WTC11 (cell line): Measurements from ENCODE around the gene ITPR1.

Experiments used
- AFF4 ChIP-seq: sonication (generic); formaldehyde crosslinking; IDR thresholded peaks from 2 replicates; pipeline ENCODE4 v1.8.1; 2023; ENCODE audit warnings: mild to moderate bottlenecking, missing genetic modification reagents, borderline replicate concordance
- CTCF ChIP-seq: fragments of 200-600 bp; IDR thresholded peaks from 2 replicates; pipeline ENCODE4 v1.8.0; 2022; ENCODE audit warnings: antibody characterized with exemption
- FOXK1 ChIP-seq: sonication (generic); formaldehyde crosslinking; IDR thresholded peaks from 2 replicates; pipeline ENCODE4 v1.8.0; 2022; ENCODE audit warnings: mild to moderate bottlenecking, moderate library complexity, missing genetic modification reagents
- ZNF121 ChIP-seq: sonication (generic); formaldehyde crosslinking; IDR thresholded peaks from 2 replicates; pipeline ENCODE4 v1.8.0; 2023; ENCODE audit warnings: missing genetic modification reagents
- ZNF232 ChIP-seq: sonication (generic); formaldehyde crosslinking; IDR thresholded peaks from 2 replicates; pipeline ENCODE4 v1.8.0; 2022; ENCODE audit warnings: mild to moderate bottlenecking, missing genetic modification reagents
- TF ChIP-seq, protein P1 (sequence below): sonication (generic); formaldehyde crosslinking; conservative IDR thresholded peaks from 2 replicates; pipeline ENCODE4 v1.8.1; 2023; ENCODE audit warnings: mild to moderate bottlenecking, low read depth, missing genetic modification reagents, moderate library complexity
- TF ChIP-seq, protein P2 (sequence below): sonication (generic); formaldehyde crosslinking; IDR thresholded peaks from 2 replicates; pipeline ENCODE4 v1.8.1; 2023; ENCODE audit warnings: mild to moderate bottlenecking, missing genetic modification reagents, moderate library complexity

DNA sequence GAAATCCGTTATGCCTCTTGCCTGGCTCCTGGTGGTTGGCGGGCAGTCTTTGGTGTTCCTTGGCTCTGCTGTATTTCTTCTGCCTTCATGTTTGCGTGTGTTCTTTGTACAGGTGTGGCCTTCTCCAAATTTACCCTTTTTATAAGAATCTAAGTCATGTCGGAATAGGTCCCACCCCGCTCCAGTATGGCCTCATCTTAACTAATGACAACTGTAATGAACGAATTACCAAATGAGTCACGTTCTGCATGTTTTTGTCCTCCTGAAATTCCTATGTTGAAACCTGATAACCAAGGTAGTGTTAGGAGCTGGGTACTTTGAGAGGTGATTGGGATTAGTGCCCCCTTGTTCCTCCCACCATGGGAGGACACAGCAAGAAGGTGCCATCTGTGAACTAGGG, 71.1 kb downstream of the ITPR1 start:
- TF ChIP-seq, protein P1, sequence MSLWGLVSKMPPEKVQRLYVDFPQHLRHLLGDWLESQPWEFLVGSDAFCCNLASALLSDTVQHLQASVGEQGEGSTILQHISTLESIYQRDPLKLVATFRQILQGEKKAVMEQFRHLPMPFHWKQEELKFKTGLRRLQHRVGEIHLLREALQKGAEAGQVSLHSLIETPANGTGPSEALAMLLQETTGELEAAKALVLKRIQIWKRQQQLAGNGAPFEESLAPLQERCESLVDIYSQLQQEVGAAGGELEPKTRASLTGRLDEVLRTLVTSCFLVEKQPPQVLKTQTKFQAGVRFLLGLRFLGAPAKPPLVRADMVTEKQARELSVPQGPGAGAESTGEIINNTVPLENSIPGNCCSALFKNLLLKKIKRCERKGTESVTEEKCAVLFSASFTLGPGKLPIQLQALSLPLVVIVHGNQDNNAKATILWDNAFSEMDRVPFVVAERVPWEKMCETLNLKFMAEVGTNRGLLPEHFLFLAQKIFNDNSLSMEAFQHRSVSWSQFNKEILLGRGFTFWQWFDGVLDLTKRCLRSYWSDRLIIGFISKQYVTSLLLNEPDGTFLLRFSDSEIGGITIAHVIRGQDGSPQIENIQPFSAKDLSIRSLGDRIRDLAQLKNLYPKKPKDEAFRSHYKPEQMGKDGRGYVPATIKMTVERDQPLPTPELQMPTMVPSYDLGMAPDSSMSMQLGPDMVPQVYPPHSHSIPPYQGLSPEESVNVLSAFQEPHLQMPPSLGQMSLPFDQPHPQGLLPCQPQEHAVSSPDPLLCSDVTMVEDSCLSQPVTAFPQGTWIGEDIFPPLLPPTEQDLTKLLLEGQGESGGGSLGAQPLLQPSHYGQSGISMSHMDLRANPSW (CRISPR knock-in tag): no peak
- TF ChIP-seq CTCF (no peak), FOXK1 (CRISPR knock-in tag) (no peak), AFF4 (CRISPR knock-in tag) (no peak), ZNF121 (CRISPR knock-in tag) (no peak), ZNF232 (CRISPR knock-in tag) (no peak)
- TF ChIP-seq, protein P2, sequence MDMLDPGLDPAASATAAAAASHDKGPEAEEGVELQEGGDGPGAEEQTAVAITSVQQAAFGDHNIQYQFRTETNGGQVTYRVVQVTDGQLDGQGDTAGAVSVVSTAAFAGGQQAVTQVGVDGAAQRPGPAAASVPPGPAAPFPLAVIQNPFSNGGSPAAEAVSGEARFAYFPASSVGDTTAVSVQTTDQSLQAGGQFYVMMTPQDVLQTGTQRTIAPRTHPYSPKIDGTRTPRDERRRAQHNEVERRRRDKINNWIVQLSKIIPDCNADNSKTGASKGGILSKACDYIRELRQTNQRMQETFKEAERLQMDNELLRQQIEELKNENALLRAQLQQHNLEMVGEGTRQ (CRISPR knock-in tag): no peak
